Umbilical cord (tissue), 2 donors: ENCODE data around the gene LEF1. TPM values are rescaled to one million over a fixed set of nuclear protein-coding genes. Genes with fewer than 3 reads are reported as not detected.

Source experiments
- DNase-seq: peaks from one replicate; pipeline ENCODE4 v3.0.0-alpha.2; 2015; ENCODE audit warnings: low spot score
- total RNA-seq: library from RNA; depleted of rRNA; stranded (reverse); fragments of >200 nt; gene quantifications from one replicate; pipeline ENCODE4 v1.2.3, GENCODE V29; 2014; ENCODE audit warnings: low replicate concordance; ENCODE audit not compliant: insufficient read depth

LEF1 gene
- total RNA-seq, 1 donor from 2014 or later = 15.9 TPM

- DNase-seq = no peak
Observed at GRCh38 chr4:108001540-108002135, 167.1 kb downstream of the LEF1 start.

GRCh38 chr4:107999932-108000539 lies 168.7 kb downstream of the LEF1 start:
- DNase-seq = no peak

- DNase-seq = no peak
Observed at GRCh38 chr4:107997794-107998193, 170.9 kb downstream of the LEF1 start.

Other genes with a start within 250 kb of the LEF1 start
- gene CYP2U1, start 237.4 kb downstream of the LEF1 start, total RNA-seq = 22.1 TPM
- gene HADH, start 179.0 kb downstream of the LEF1 start, total RNA-seq = 11.8 TPM